ENCODE measurements around the gene DTNB. TPM values are rescaled to one million over a fixed set of nuclear protein-coding genes. Genes with fewer than 3 reads are reported as not detected.

The DTNB gene
- total and polyA plus RNA-seq, 2 donors (not counting 3 experiments of a cell fraction or from before 2014, with no cell fraction given), result 11.5 to 17.0 TPM

GRCh38 chr2:25366629-25367028 lies 306.7 kb downstream of the DTNB start:
- ChIA-PET CTCF (interaction anchor here (1.5 to 3.2 kb wide), 2 partner anchors 9 to 18 kb away, joined by 4 to 24 read pairs; no protein-coding TSS in a partner anchor), POLR2A (no interaction called here)
- dilution Hi-C loops (cut with MboI; ENCODE audit: extremely low pct_ligation_motif_present, low sequenced_read_pairs), result no loop called here
- no peaks in the 10 kb centered on the region for H3K79me2 ChIP-seq (ENCODE audit: control insufficient read depth, insufficient read depth, low read length)
- no peak overlapping the region for H3K4me2 ChIP-seq (ENCODE audit: insufficient read depth, low read length)
- H3K9me3 ChIP-seq (replicated peaks; ENCODE audit: control insufficient read depth, insufficient read depth, low read length), result no peaks in the 10 kb centered on the region
- TF ChIP-seq, protein P1, sequence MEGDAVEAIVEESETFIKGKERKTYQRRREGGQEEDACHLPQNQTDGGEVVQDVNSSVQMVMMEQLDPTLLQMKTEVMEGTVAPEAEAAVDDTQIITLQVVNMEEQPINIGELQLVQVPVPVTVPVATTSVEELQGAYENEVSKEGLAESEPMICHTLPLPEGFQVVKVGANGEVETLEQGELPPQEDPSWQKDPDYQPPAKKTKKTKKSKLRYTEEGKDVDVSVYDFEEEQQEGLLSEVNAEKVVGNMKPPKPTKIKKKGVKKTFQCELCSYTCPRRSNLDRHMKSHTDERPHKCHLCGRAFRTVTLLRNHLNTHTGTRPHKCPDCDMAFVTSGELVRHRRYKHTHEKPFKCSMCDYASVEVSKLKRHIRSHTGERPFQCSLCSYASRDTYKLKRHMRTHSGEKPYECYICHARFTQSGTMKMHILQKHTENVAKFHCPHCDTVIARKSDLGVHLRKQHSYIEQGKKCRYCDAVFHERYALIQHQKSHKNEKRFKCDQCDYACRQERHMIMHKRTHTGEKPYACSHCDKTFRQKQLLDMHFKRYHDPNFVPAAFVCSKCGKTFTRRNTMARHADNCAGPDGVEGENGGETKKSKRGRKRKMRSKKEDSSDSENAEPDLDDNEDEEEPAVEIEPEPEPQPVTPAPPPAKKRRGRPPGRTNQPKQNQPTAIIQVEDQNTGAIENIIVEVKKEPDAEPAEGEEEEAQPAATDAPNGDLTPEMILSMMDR (IDR thresholded peaks at IDR 0.05; ENCODE audit: extremely low read depth in 1 of 2, insufficient read depth in 1 of 2, low read depth in 1 of 2, low read length in 2 of 2), result no peak
- TF ChIP-seq JUN (IDR thresholded peaks at IDR 0.05; ENCODE audit: borderline replicate concordance, insufficient read depth, insufficient read length, low read depth), result no peak
- TF ChIP-seq MAX (IDR thresholded peaks at IDR 0.05; ENCODE audit: insufficient read depth, insufficient read length), result no peak
- no peak for TF ChIP-seq GATA2 (IDR thresholded peaks at IDR 0.05; ENCODE audit: insufficient read depth, insufficient read length, low read depth, low read length)
- TF ChIP-seq FOS (IDR thresholded peaks at IDR 0.05; ENCODE audit: borderline replicate concordance, insufficient read depth, low read length), result no peak
- no peak for TF ChIP-seq POLR2AphosphoS5 (IDR thresholded peaks at IDR 0.05; ENCODE audit: insufficient read depth, low read depth, low read length)
- no peak for TF ChIP-seq EZH2 (IDR thresholded peaks at IDR 0.05; ENCODE audit: borderline replicate concordance, low read depth, low read length, severe bottlenecking)
- no peak for TF ChIP-seq POLR2A (IDR thresholded peaks at IDR 0.05; ENCODE audit: low read depth, low read length)
- no peak for TF ChIP-seq MYC (IDR thresholded peaks at IDR 0.05; ENCODE audit: low read depth, low read length)
- no peak overlapping the region for H3K4me3 ChIP-seq (replicated peaks in 1 of 3; ENCODE audit: insufficient read depth in 1 of 3, low read depth in 1 of 3, low read length in 3 of 3)
- H3K9ac ChIP-seq (replicated peaks; ENCODE audit: extremely low read depth, insufficient read depth, low read length), result no peak overlapping the region
- no peaks in the 10 kb centered on the region for H4K20me1 ChIP-seq (replicated peaks; ENCODE audit: control insufficient read depth, extremely low read depth, insufficient read depth, low read length)
- peaks cover 4% of the 10 kb centered on the region for H3K4me1 ChIP-seq (ENCODE audit: control insufficient read depth, extremely low read depth, insufficient read depth, low read length)
- no peak for DNase-seq (ENCODE audit: low read depth, low spot score)
- FAIRE-seq, result no peak
- H3K36me3 ChIP-seq (ENCODE audit: control insufficient read depth in 2 of 2, extremely low read depth in 1 of 2, insufficient read depth in 2 of 2, low read length in 2 of 2), result no peaks in the 10 kb centered on the region
- intact Hi-C loops (cut with micrococcal nuclease), result no loop called here
- no peak overlapping the region for H2AFZ ChIP-seq (ENCODE audit: low read depth, low read length)
- H3K27ac ChIP-seq (ENCODE audit: insufficient read depth, low read depth, low read length), result no peak overlapping the region
- H3K9me1 ChIP-seq (replicated peaks; ENCODE audit: control insufficient read depth, extremely low read depth, insufficient read depth, low read length), result no peaks in the 10 kb centered on the region
- BruUV-seq (replicated peaks), result no TSS peak
- H3K27me3 ChIP-seq (ENCODE audit: control insufficient read depth in 2 of 2, insufficient read depth in 2 of 2, low read length in 2 of 2), result peaks cover 0 to 4% of the 10 kb centered on the region in 2 experiments
